HepG2 (cell line): ENCODE results near the gene NT5C. TPM values are rescaled to one million over a fixed set of nuclear protein-coding genes. Genes with fewer than 3 reads are reported as not detected.

Experiments used
- ATAC-seq: fragments of 200-7000 bp; cut with Tn5 transposase; 3 replicates; pipeline ENCODE4 v1.9.1; 2020; ENCODE audit warnings: mild to moderate bottlenecking, moderate library complexity
- BruUV-seq: library from RNA; stranded (reverse); fragments of 400-500 nt; replicated peaks from 2 replicates; lab custom pipeline; 2021; lab: Mats Ljungman, UMichigan
- CTCF ChIA-PET: fragments of 300-600 bp; formaldehyde crosslinking; extraction: SDS; loops from one replicate; lab custom pipeline; 2021; ENCODE audit warnings: low total read pairs, inconsistent platforms, low intra/inter-chr PET ratio; lab: Yijun Ruan, JAX
- POLR2A ChIA-PET: fragments of 350-600 bp; sonication (Branson Sonifier 250); formaldehyde crosslinking; loops from one replicate; lab custom pipeline; 2020; ENCODE audit warnings: antibody characterized with exemption, inconsistent platforms; lab: Yijun Ruan, JAX
- DNase-seq: peaks from one replicate; pipeline ENCODE4 v3.0.0-alpha.2; 2015; ENCODE audit warnings: low spot score
- FAIRE-seq: peaks from 3 replicates; lab custom pipeline; 2011; peaks lifted over from hg19 to GRCh38; lab: Jason Lieb, UNC
- H2AFZ ChIP-seq: one replicate; pipeline ENCODE4 v1.6.1; 2011; ENCODE audit warnings: low read length, inconsistent platforms
- H3K27ac ChIP-seq: fragments of 300-600 bp; 3 replicates; pipeline ENCODE4 v1.8.0; 2011; ENCODE audit warnings: mixed run types, mild to moderate bottlenecking, mixed read lengths, low read length, inconsistent platforms; ENCODE audit not compliant: insufficient read depth; ENCODE audit errors: extremely low read length
- H3K27me3 ChIP-seq, 2 experiments: fragments of 200-600 bp in 1 of 2; 2 replicates in 1 of 2; 3 replicates in 1 of 2; pipeline versions ENCODE4 v1.6.0 to v1.8.0; 2011; ENCODE audit warnings: low read length in 2 of 2, mild to moderate bottlenecking in 2 of 2, moderate library complexity in 2 of 2, inconsistent platforms in 1 of 2; ENCODE audit not compliant: insufficient read depth in 2 of 2, control insufficient read depth in 1 of 2
- H3K36me3 ChIP-seq, 2 experiments: fragments of 200-600 bp in 1 of 2; replicated peaks in 1 of 2; 2 replicates in 1 of 2; 3 replicates in 1 of 2; pipeline versions ENCODE4 v1.5.1 to v1.8.0; 2011; ENCODE audit warnings: low read length in 2 of 2, inconsistent platforms in 1 of 2; ENCODE audit not compliant: insufficient read depth in 2 of 2, control insufficient read depth in 1 of 2
- H3K4me1 ChIP-seq: 2 replicates; pipeline ENCODE4 v1.5.1; 2012; ENCODE audit warnings: low read length, inconsistent platforms; ENCODE audit not compliant: insufficient read depth
- H3K4me2 ChIP-seq: 2 replicates; pipeline ENCODE4 v1.6.0; 2011; ENCODE audit warnings: low read depth, low read length, inconsistent platforms
- H3K4me3 ChIP-seq, 3 experiments: fragments of 200-600 bp in 1 of 3; sonication (generic), shearing (Covaris generic) in 1 of 3; replicated peaks in 1 of 3; 2 replicates each; pipeline ENCODE4 v1.5.1; 2011 to 2016; ENCODE audit warnings: low read length in 3 of 3, inconsistent platforms in 2 of 3, low read depth in 2 of 3, mild to moderate bottlenecking in 2 of 3, control low read depth in 1 of 3, mixed read lengths in 1 of 3; ENCODE audit not compliant: insufficient read depth in 1 of 3
- H3K79me2 ChIP-seq: one replicate; pipeline ENCODE4 v1.6.1; 2011; ENCODE audit warnings: low read length, inconsistent platforms; ENCODE audit not compliant: insufficient read depth
- H3K9ac ChIP-seq: 2 replicates; pipeline ENCODE4 v1.6.0; 2011; ENCODE audit warnings: mild to moderate bottlenecking, low read depth, low read length, inconsistent platforms; ENCODE audit not compliant: insufficient read depth
- H3K9me3 ChIP-seq: 2 replicates; pipeline ENCODE4 v1.5.1; 2012; ENCODE audit warnings: mild to moderate bottlenecking, low read length
- H4K20me1 ChIP-seq: 2 replicates; pipeline ENCODE4 v1.6.0; 2011; ENCODE audit warnings: inconsistent platforms, mild to moderate bottlenecking, low read length, moderate library complexity; ENCODE audit not compliant: insufficient read depth
- ATF7-NPFF ChIP-seq: sonication (generic); formaldehyde crosslinking; IDR thresholded peaks from 2 replicates; pipeline ENCODE4 v1.8.1; 2023; ENCODE audit warnings: mild to moderate bottlenecking, low read depth, missing genetic modification reagents, moderate library complexity
- HNRNPK ChIP-seq: fragments of 200-400 bp; formaldehyde crosslinking; IDR thresholded peaks from 2 replicates; pipeline ENCODE4 v1.6.1; 2018; ENCODE audit warnings: low read length, low read depth, moderate library complexity, mild to moderate bottlenecking; ENCODE audit not compliant: poor library complexity, severe bottlenecking
- HOXA7 ChIP-seq: sonication (generic); formaldehyde crosslinking; IDR thresholded peaks from 2 replicates; pipeline ENCODE4 v1.8.1; 2022; ENCODE audit warnings: mild to moderate bottlenecking, missing genetic modification reagents, moderate library complexity
- PAWR ChIP-seq: sonication (generic); formaldehyde crosslinking; IDR thresholded peaks from 2 replicates; pipeline ENCODE4 v1.4.0; 2020; ENCODE audit warnings: missing genetic modification reagents, mild to moderate bottlenecking, borderline replicate concordance
- PRMT3 ChIP-seq: sonication (generic); formaldehyde crosslinking; IDR thresholded peaks from 2 replicates; pipeline ENCODE4 v1.8.1; 2022; ENCODE audit warnings: low read depth, mild to moderate bottlenecking, moderate library complexity, missing genetic modification reagents, borderline replicate concordance
- RFXANK ChIP-seq: IDR thresholded peaks from 2 replicates; pipeline ENCODE4 v1.6.1; 2016
- TCF12 ChIP-seq, 2 experiments: fragments of 450-650 bp in 1 of 2; sonication (generic) in 1 of 2; formaldehyde crosslinking in 1 of 2; IDR thresholded peaks; 2 replicates each; pipeline versions ENCODE4 v1.6.1 to v1.8.0; 2017 to 2022; ENCODE audit warnings: antibody characterized with exemption in 1 of 2, mild to moderate bottlenecking in 1 of 2, missing genetic modification reagents in 1 of 2, moderate library complexity in 1 of 2
- TCF7L2 ChIP-seq: IDR thresholded peaks from 2 replicates; pipeline ENCODE4 v1.6.1; 2011; ENCODE audit warnings: mild to moderate bottlenecking, low read depth, low read length, moderate library complexity
- ZBTB34 ChIP-seq: sonication (generic); formaldehyde crosslinking; IDR thresholded peaks from 2 replicates; pipeline ENCODE4 v1.8.0; 2022; ENCODE audit warnings: mild to moderate bottlenecking, missing genetic modification reagents
- ZNF672 ChIP-seq: sonication (generic); formaldehyde crosslinking; IDR thresholded peaks from 2 replicates; pipeline ENCODE4 v1.8.1; 2022; ENCODE audit warnings: missing genetic modification reagents
- ZNF766 ChIP-seq: sonication (generic); formaldehyde crosslinking; IDR thresholded peaks from 2 replicates; pipeline ENCODE4 v1.5.0; 2020; ENCODE audit warnings: missing genetic modification reagents, borderline replicate concordance
- ZNF770 ChIP-seq: sonication (generic); formaldehyde crosslinking; IDR thresholded peaks from 2 replicates; pipeline ENCODE4 v1.5.0; 2020; ENCODE audit warnings: mild to moderate bottlenecking, missing genetic modification reagents
- WGBS: methylation state at CpG from one replicate; pipeline ENCODE4 v1.1.6; 2017; ENCODE audit warnings: low lambda C conversion rate; 5-methylcytosine and 5-hydroxymethylcytosine counted together
- in situ Hi-C: cut with HindIII; loops from 2 replicates; pipeline ENCODE4 v1.10.0; 2017; ENCODE audit warnings: low pct_unique_long_range_greater_than_20kb; ENCODE audit not compliant: extremely low pct_ligation_motif_present
- intact Hi-C: fragments of 100-400 bp; cut with micrococcal nuclease; formaldehyde crosslinking; loops from one replicate; pipeline ENCODE4 v1.10.0; 2022; ENCODE audit not compliant: unreplicated experiment
- polyA plus RNA-seq, 8 experiments: library from polyadenylated mRNA; depleted of rRNA in 3 of 8; stranded (reverse) in 7 of 8; unstranded in 1 of 8; fragments of >200 nt; fragmentation: Illumina TruSeq in 4 of 8; extraction: Trizol in 4 of 8; gene quantifications; 2 replicates each; pipeline versions ENCODE4 v1.2.1 to v1.2.3, GENCODE V29; 2011 to 2016; ENCODE audit warnings: low read depth in 4 of 8, missing spikeins in 1 of 8, mixed read lengths in 1 of 8; ENCODE audit not compliant: insufficient read depth in 1 of 8
- total RNA-seq, 5 experiments: library from RNA; depleted of rRNA; stranded (reverse); fragments of >200 nt; fragmentation: Illumina TruSeq; extraction: Trizol; gene quantifications; 2 replicates each; pipeline ENCODE4 v1.2.3, GENCODE V29; 2016; ENCODE audit warnings: low read depth in 1 of 5

Gene NT5C
- total and polyA plus RNA-seq, 2 of the 13 experiments (the other 11 are each of a cell fraction or from before 2014, with no cell fraction given), result 42.8 to 48.6 TPM

GRCh38 chr17:75151930-75152329 is 20.4 kb upstream of the NT5C start:
- WGBS, result 87% methylated on average over 6 of the region's 6 CpGs
- POLR2A ChIA-PET, result no interaction called here
- peaks cover 15 to 20% of the 10 kb centered on the region in 2 experiments for H3K36me3 ChIP-seq
- peak overlapping the region; percentile 92 for H3K9ac ChIP-seq
- H3K27ac ChIP-seq, result no peak overlapping the region
- BruUV-seq, result no TSS peak
- H3K4me2 ChIP-seq, result peak overlapping the region; percentile 96
- H3K79me2 ChIP-seq, result peaks cover 57% of the 10 kb centered on the region
- H2AFZ ChIP-seq, result no peak overlapping the region
- in situ Hi-C loops, result no loop called here
- H3K4me3 ChIP-seq, result peak overlapping the region in 2 of 3 experiments; percentile 95 to 99; a peak in 3 of 6 replicates
- H4K20me1 ChIP-seq, result no peaks in the 10 kb centered on the region; the same call in 1 of the 2 replicates
- peaks cover 55% of the 10 kb centered on the region for H3K4me1 ChIP-seq
- no peaks in the 10 kb centered on the region; a peak in 1 of 5 replicates for H3K27me3 ChIP-seq
- CTCF ChIA-PET, result no interaction called here
- no peak for ATAC-seq
- no peak for DNase-seq
- TF ChIP-seq HNRNPK (no peak), ZNF672 (CRISPR knock-in tag) (no peak), PRMT3 (CRISPR knock-in tag) (no peak), HOXA7 (no peak)
- no peak for FAIRE-seq
- intact Hi-C loops, result loop anchor here (5.0 kb wide), 1 partner anchor 50 kb away; no protein-coding TSS in a partner anchor
- H3K9me3 ChIP-seq, result no peaks in the 10 kb centered on the region

DNA sequence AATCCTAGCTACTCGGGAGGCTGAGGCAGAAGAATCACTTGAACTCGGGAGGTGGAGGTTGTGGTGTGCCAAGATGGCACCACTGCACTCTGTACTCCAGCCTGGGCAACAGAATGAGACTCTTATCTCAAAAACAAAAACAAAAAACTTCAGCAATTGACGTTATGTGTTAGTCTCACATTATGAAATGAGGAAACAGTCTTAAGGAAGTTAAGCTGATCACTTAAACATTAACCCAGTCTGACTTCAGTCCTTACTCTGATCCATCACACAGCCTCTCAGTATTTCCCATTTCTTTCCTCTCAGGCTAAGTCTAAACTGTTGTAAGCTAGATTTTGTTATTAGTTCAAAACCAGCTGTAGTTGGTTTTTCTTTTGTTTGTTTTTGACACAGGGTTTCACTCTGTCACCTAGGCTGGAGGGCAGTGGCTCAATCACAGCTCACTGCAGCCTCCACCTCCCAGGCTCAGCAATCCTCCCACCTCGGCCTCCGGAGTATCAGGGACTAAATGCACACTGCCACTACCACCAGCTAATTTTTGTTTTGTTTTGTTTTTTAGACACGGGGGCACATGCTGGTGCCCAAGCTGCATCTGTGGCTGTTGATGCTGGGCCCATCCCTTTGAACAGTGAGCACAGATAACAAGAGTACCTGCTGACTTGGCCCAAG is 16.5 kb upstream of the NT5C start:
- no peak overlapping the region for H3K27ac ChIP-seq
- TF ChIP-seq ZNF770 (CRISPR knock-in tag) (peak; percentile 89), TCF7L2 (no peak), ATF7-NPFF (CRISPR knock-in tag) (no peak), PAWR (CRISPR knock-in tag) (no peak), ZBTB34 (CRISPR knock-in tag) (no peak), TCF12 (IDR thresholded peaks at IDR 0.05) (no peak), TCF12 (CRISPR knock-in tag; IDR thresholded peaks at IDR 0.05) (no peak), ZNF766 (CRISPR knock-in tag) (no peak), RFXANK (CRISPR knock-in tag) (no peak)
- no peak for ATAC-seq
- H3K36me3 ChIP-seq, result peaks cover 35 to 57% of the 10 kb centered on the region in 2 experiments
- no peak overlapping the region for H3K9ac ChIP-seq
- in situ Hi-C loops (no loop called here), intact Hi-C loops (no loop called here)
- no peak overlapping the region for H3K4me2 ChIP-seq
- no peak overlapping the region for H3K4me3 ChIP-seq
- no TSS peak for BruUV-seq
- H4K20me1 ChIP-seq, result no peaks in the 10 kb centered on the region
- ChIA-PET POLR2A (interaction anchor here (1.3 kb wide), 1 partner anchor 16 kb away, joined by 3 read pairs; the partner anchor contains the start of gene NT5C), CTCF (no interaction called here)
- no peaks in the 10 kb centered on the region for H3K9me3 ChIP-seq
- no peak for DNase-seq
- peaks cover 45% of the 10 kb centered on the region for H3K79me2 ChIP-seq
- H2AFZ ChIP-seq, result no peak overlapping the region
- no peaks in the 10 kb centered on the region for H3K27me3 ChIP-seq
- WGBS, result 97% methylated on average over 6 of the region's 6 CpGs
- FAIRE-seq, result peak; percentile 12
- H3K4me1 ChIP-seq, result peaks cover 44% of the 10 kb centered on the region
